Liver (tissue), 9 donors: ENCODE measurements around the gene SLC16A11. TPM values are rescaled to one million over a fixed set of nuclear protein-coding genes. Genes with fewer than 3 reads are reported as not detected.

ENCODE experiments used
- DNase-seq: peaks from one replicate; pipeline ENCODE4 v3.0.0-alpha.2; 2017; ENCODE audit warnings: low spot score
- H3K27ac ChIP-seq, 2 donors: one replicate each; pipeline ENCODE4 v1.7.0; 2013; ENCODE audit warnings: inconsistent platforms in 2 of 2, low read length in 2 of 2, control low read depth in 1 of 2, low read depth in 1 of 2, mild to moderate bottlenecking in 1 of 2
- H3K27me3 ChIP-seq, 4 donors: one replicate each; pipeline versions ENCODE4 v1.6.1 to v1.7.0; 2013; ENCODE audit warnings: low read length in 3 of 4, inconsistent platforms in 1 of 4, mild to moderate bottlenecking in 1 of 4, moderate library complexity in 1 of 4; ENCODE audit not compliant: control insufficient read depth in 4 of 4, insufficient read depth in 4 of 4
- H3K36me3 ChIP-seq, 4 donors: one replicate each; pipeline versions ENCODE4 v1.6.1 to v1.7.0; 2013; ENCODE audit warnings: low read length in 3 of 4, mild to moderate bottlenecking in 3 of 4, low read depth in 1 of 4, moderate library complexity in 1 of 4; ENCODE audit not compliant: control insufficient read depth in 4 of 4, insufficient read depth in 3 of 4
- H3K4me1 ChIP-seq, 4 donors: one replicate each; pipeline versions ENCODE4 v1.6.1 to v1.7.0; 2013; ENCODE audit warnings: low read length in 3 of 4, mild to moderate bottlenecking in 3 of 4, moderate library complexity in 1 of 4; ENCODE audit not compliant: control insufficient read depth in 4 of 4, insufficient read depth in 4 of 4
- H3K4me3 ChIP-seq, 3 donors: one replicate each; pipeline versions ENCODE4 v1.6.1 to v1.7.0; 2013; ENCODE audit warnings: low read length in 3 of 3, control low read depth in 1 of 3, low read depth in 1 of 3, mild to moderate bottlenecking in 1 of 3
- H3K9ac ChIP-seq, 2 donors: one replicate each; pipeline ENCODE4 v1.7.0; 2013; ENCODE audit warnings: low read length in 2 of 2, mild to moderate bottlenecking in 2 of 2, moderate library complexity in 2 of 2, control low read depth in 1 of 2, low read depth in 1 of 2
- H3K9me3 ChIP-seq, 4 donors: one replicate each; pipeline versions ENCODE4 v1.6.1 to v1.7.0; 2013; ENCODE audit warnings: low read length in 3 of 4; ENCODE audit not compliant: control insufficient read depth in 4 of 4
- EGR1 ChIP-seq, 2 donors: IDR thresholded peaks; 2 replicates each; pipeline ENCODE4 v1.6.1; 2016 to 2018; ENCODE audit warnings: antibody characterized with exemption in 2 of 2, low read depth in 2 of 2
- FOXA1 ChIP-seq: IDR thresholded peaks from 2 replicates; pipeline ENCODE4 v1.6.1; 2016; ENCODE audit warnings: antibody characterized with exemption
- FOXA2 ChIP-seq: IDR thresholded peaks from 2 replicates; pipeline ENCODE4 v1.6.1; 2016; ENCODE audit warnings: antibody characterized with exemption
- GABPA ChIP-seq, 2 donors: IDR thresholded peaks in 1 of 2; conservative IDR thresholded peaks in 1 of 2; 2 replicates each; pipeline ENCODE4 v1.6.1; 2016; ENCODE audit warnings: antibody characterized with exemption in 2 of 2, mild to moderate bottlenecking in 1 of 2, moderate library complexity in 1 of 2
- HNF4A ChIP-seq, 2 donors: conservative IDR thresholded peaks; 2 replicates each; pipeline ENCODE4 v1.6.1; 2016; ENCODE audit warnings: antibody characterized with exemption in 2 of 2, mild to moderate bottlenecking in 2 of 2
- HNF4G ChIP-seq: IDR thresholded peaks from 2 replicates; pipeline ENCODE4 v1.6.1; 2016; ENCODE audit warnings: antibody characterized with exemption
- JUND ChIP-seq, 2 donors: IDR thresholded peaks; 2 replicates each; pipeline ENCODE4 v1.6.1; 2016; ENCODE audit warnings: antibody characterized with exemption in 2 of 2
- NR2F2 ChIP-seq: IDR thresholded peaks from 2 replicates; pipeline ENCODE4 v1.6.1; 2016; ENCODE audit warnings: antibody characterized with exemption
- RAD21 ChIP-seq, 2 donors: IDR thresholded peaks; 2 replicates each; pipeline ENCODE4 v1.6.1; 2016; ENCODE audit warnings: antibody characterized with exemption in 2 of 2, mild to moderate bottlenecking in 2 of 2
- RXRA ChIP-seq, 2 donors: IDR thresholded peaks; 2 replicates each; pipeline ENCODE4 v1.6.1; 2017 to 2018; ENCODE audit warnings: antibody characterized with exemption in 2 of 2, mild to moderate bottlenecking in 1 of 2
- SP1 ChIP-seq: IDR thresholded peaks from 2 replicates; pipeline ENCODE4 v1.6.1; 2018; ENCODE audit warnings: antibody characterized with exemption, mild to moderate bottlenecking
- TAF1 ChIP-seq: conservative IDR thresholded peaks from 2 replicates; pipeline ENCODE4 v1.6.1; 2016; ENCODE audit warnings: antibody characterized with exemption, mild to moderate bottlenecking
- YY1 ChIP-seq: IDR thresholded peaks from 2 replicates; pipeline ENCODE4 v1.6.1; 2016; ENCODE audit warnings: antibody characterized with exemption, mild to moderate bottlenecking
- WGBS: extraction: QIAGEN DNeasy Blood & Tissue Kit; methylation state at CpG from one replicate; pipeline ENCODE4 v1.1.7; 2013; 5-methylcytosine and 5-hydroxymethylcytosine counted together
- polyA plus RNA-seq, 2 donors: library from polyadenylated mRNA; stranded (reverse) in 1 of 2; unstranded in 1 of 2; fragments of 200-250 nt in 1 of 2; fragments of >200 nt in 1 of 2; fragmentation: Nextera tagmentation in 1 of 2; extraction: Ambion mirVana in 1 of 2; gene quantifications; one replicate each; pipeline versions ENCODE4 v1.2.1 to v1.2.3, GENCODE V29; 2013 to 2015
- total RNA-seq, 2 donors: library from RNA; depleted of rRNA; stranded (reverse); fragments of >200 nt; gene quantifications; one replicate each; pipeline ENCODE4 v1.2.3, GENCODE V29; 2014
- TF ChIP-seq, protein P1 (sequence below): IDR thresholded peaks from 2 replicates; pipeline ENCODE4 v1.6.1; 2016; ENCODE audit warnings: antibody characterized with exemption, mild to moderate bottlenecking
- TF ChIP-seq, protein P2 (sequence below): IDR thresholded peaks from 2 replicates; pipeline ENCODE4 v1.6.1; 2016; ENCODE audit warnings: antibody characterized with exemption
- TF ChIP-seq, protein P3 (sequence below): IDR thresholded peaks from 2 replicates; pipeline ENCODE4 v1.6.1; 2016; ENCODE audit warnings: antibody characterized with exemption
- TF ChIP-seq, protein P4 (sequence below): IDR thresholded peaks from 2 replicates; pipeline ENCODE4 v1.6.1; 2016; ENCODE audit warnings: antibody characterized with exemption
- TF ChIP-seq, protein P5 (sequence below): fragments of 150-350 bp; IDR thresholded peaks from 2 replicates; pipeline ENCODE4 v1.5.1; 2017; ENCODE audit warnings: improper control_type of control experiment, low read depth, low read length; ENCODE audit not compliant: missing input control
- donor health status: healthy.
- donor health status: healthy.
- donor health status: healthy.
- donor health status: healthy.
- donor health status: healthy.

Gene SLC16A11
- total and polyA plus RNA-seq, 4 donors, result 1.7 to 8.2 (median 3.1) TPM

DNA sequence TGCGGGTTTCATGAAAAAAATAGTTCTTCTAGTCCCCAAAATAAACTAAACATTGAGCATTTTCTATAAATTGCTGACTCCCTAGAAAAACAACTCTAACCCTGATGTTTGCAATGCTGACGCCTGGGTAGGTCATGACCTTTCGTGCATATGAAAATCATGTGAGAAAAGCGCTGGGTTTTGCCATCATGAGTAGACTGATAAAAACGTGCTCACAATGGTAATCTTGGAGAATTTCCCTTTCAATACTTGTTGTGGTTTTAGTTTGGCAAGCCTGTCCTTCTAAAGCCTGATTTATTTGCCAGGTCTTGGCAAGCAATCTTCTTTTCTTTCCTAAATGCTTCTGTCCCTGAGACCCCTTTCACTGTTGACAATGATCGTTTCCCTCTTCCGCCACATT is 40.2 kb upstream of the SLC16A11 start:
- TF ChIP-seq EGR1 (IDR thresholded peaks at IDR 0.05; ENCODE audit: low read depth in 2 of 2), result no peak
- TF ChIP-seq NR2F2, result peak; percentile 65
- no peaks in the 10 kb centered on the region for H3K36me3 ChIP-seq
- no peak overlapping the region for H3K9ac ChIP-seq
- no peak overlapping the region for H3K27ac ChIP-seq
- H3K27me3 ChIP-seq, result no peaks in the 10 kb centered on the region
- H3K9me3 ChIP-seq, result no peaks in the 10 kb centered on the region
- no peaks in the 10 kb centered on the region for H3K4me1 ChIP-seq
- no peak for DNase-seq
- no peak overlapping the region for H3K4me3 ChIP-seq
- 37% methylated on average over 7 of the region's 7 CpGs for WGBS

DNA sequence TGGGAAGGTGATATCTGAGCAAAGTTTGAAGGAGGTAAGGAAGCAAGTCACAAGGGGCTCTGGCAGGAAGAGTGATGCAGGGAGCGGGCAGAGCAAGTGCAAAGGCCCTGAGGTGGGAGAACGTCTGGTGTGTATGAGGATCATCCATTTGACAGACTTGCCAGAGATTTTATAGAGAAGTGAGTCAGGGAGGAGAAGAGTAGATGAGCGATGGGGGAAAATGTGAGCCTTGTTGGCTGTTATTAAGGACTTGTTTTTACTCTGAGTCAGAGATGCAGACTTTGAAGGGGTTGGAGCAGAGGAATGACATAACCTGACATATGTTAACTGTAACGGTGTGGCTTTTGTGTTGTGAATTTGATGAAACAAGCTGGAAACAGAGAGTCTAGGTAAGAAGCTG is 39.7 kb upstream of the SLC16A11 start:
- TF ChIP-seq SP1 (no peak), NR2F2 (no peak), GABPA (IDR thresholded peaks at IDR 0.05 in 1 of 2, conservative IDR thresholded peaks at IDR 0.05 in 1 of 2) (no peak), EGR1 (IDR thresholded peaks at IDR 0.05; ENCODE audit: low read depth in 2 of 2) (no peak), TAF1 (no peak), YY1 (no peak), FOXA1 (no peak), JUND (IDR thresholded peaks at IDR 0.05) (no peak), HNF4G (no peak), RAD21 (IDR thresholded peaks at IDR 0.05) (no peak), FOXA2 (no peak), HNF4A (conservative IDR thresholded peaks at IDR 0.05) (no peak), RXRA (IDR thresholded peaks at IDR 0.05) (no peak)
- TF ChIP-seq, protein P1, sequence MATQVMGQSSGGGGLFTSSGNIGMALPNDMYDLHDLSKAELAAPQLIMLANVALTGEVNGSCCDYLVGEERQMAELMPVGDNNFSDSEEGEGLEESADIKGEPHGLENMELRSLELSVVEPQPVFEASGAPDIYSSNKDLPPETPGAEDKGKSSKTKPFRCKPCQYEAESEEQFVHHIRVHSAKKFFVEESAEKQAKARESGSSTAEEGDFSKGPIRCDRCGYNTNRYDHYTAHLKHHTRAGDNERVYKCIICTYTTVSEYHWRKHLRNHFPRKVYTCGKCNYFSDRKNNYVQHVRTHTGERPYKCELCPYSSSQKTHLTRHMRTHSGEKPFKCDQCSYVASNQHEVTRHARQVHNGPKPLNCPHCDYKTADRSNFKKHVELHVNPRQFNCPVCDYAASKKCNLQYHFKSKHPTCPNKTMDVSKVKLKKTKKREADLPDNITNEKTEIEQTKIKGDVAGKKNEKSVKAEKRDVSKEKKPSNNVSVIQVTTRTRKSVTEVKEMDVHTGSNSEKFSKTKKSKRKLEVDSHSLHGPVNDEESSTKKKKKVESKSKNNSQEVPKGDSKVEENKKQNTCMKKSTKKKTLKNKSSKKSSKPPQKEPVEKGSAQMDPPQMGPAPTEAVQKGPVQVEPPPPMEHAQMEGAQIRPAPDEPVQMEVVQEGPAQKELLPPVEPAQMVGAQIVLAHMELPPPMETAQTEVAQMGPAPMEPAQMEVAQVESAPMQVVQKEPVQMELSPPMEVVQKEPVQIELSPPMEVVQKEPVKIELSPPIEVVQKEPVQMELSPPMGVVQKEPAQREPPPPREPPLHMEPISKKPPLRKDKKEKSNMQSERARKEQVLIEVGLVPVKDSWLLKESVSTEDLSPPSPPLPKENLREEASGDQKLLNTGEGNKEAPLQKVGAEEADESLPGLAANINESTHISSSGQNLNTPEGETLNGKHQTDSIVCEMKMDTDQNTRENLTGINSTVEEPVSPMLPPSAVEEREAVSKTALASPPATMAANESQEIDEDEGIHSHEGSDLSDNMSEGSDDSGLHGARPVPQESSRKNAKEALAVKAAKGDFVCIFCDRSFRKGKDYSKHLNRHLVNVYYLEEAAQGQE, result no peak
- TF ChIP-seq, protein P2, sequence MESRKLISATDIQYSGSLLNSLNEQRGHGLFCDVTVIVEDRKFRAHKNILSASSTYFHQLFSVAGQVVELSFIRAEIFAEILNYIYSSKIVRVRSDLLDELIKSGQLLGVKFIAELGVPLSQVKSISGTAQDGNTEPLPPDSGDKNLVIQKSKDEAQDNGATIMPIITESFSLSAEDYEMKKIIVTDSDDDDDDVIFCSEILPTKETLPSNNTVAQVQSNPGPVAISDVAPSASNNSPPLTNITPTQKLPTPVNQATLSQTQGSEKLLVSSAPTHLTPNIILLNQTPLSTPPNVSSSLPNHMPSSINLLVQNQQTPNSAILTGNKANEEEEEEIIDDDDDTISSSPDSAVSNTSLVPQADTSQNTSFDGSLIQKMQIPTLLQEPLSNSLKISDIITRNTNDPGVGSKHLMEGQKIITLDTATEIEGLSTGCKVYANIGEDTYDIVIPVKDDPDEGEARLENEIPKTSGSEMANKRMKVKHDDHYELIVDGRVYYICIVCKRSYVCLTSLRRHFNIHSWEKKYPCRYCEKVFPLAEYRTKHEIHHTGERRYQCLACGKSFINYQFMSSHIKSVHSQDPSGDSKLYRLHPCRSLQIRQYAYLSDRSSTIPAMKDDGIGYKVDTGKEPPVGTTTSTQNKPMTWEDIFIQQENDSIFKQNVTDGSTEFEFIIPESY, result no peak
- TF ChIP-seq, protein P3, sequence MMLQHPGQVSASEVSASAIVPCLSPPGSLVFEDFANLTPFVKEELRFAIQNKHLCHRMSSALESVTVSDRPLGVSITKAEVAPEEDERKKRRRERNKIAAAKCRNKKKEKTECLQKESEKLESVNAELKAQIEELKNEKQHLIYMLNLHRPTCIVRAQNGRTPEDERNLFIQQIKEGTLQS, result no peak
- TF ChIP-seq, protein P4, sequence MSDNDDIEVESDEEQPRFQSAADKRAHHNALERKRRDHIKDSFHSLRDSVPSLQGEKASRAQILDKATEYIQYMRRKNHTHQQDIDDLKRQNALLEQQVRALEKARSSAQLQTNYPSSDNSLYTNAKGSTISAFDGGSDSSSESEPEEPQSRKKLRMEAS, result no peak
- TF ChIP-seq, protein P5, sequence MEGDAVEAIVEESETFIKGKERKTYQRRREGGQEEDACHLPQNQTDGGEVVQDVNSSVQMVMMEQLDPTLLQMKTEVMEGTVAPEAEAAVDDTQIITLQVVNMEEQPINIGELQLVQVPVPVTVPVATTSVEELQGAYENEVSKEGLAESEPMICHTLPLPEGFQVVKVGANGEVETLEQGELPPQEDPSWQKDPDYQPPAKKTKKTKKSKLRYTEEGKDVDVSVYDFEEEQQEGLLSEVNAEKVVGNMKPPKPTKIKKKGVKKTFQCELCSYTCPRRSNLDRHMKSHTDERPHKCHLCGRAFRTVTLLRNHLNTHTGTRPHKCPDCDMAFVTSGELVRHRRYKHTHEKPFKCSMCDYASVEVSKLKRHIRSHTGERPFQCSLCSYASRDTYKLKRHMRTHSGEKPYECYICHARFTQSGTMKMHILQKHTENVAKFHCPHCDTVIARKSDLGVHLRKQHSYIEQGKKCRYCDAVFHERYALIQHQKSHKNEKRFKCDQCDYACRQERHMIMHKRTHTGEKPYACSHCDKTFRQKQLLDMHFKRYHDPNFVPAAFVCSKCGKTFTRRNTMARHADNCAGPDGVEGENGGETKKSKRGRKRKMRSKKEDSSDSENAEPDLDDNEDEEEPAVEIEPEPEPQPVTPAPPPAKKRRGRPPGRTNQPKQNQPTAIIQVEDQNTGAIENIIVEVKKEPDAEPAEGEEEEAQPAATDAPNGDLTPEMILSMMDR, result no peak
- WGBS, result 89% methylated on average over 4 of the region's 4 CpGs

More for the DNA sequence above, 39.7 kb upstream of the SLC16A11 start:
- Histone ChIP-seq H3K9ac (no peak overlapping the region), H3K4me3 (no peak overlapping the region), H3K4me1 (no peaks in the 10 kb centered on the region), H3K36me3 (no peaks in the 10 kb centered on the region), H3K27ac (no peak overlapping the region), H3K27me3 (no peaks in the 10 kb centered on the region), H3K9me3 (no peaks in the 10 kb centered on the region)
- no peak for DNase-seq
